ENCODE results near the gene BEGAIN. TPM values are rescaled to one million over a fixed set of nuclear protein-coding genes. Genes with fewer than 3 reads are reported as not detected.

The BEGAIN gene
- total RNA-seq, 2 experiments from 2014 or later: 1.5 to 2.3 TPM

- H3K27ac Mint-ChIP-seq: peak overlapping the region; percentile 76
- H3K36me3 Mint-ChIP-seq: no peaks in the 10 kb centered on the region
These were observed 41.9 kb downstream of the BEGAIN start for GRCh38 chr14:100545359-100545758.

GRCh38 chr14:100544506-100545141, 42.6 kb downstream of the BEGAIN start:
- H3K36me3 Mint-ChIP-seq: no peaks in the 10 kb centered on the region
- ATAC-seq (ENCODE audit: low read depth): no peak
- H3K27ac Mint-ChIP-seq: peak overlapping the region; percentile 76
- H3K9me3 Mint-ChIP-seq: no peaks in the 10 kb centered on the region
- H3K4me1 Mint-ChIP-seq: peaks cover 24% of the 10 kb centered on the region
- DNase-seq: no peak
- no peak overlapping the region for H3K4me3 Mint-ChIP-seq
- H3K27me3 Mint-ChIP-seq: peaks cover 1% of the 10 kb centered on the region
- POLR2A ChIA-PET: interaction anchor here (1.2 kb wide), 1 partner anchor 101 kb away, joined by 3 read pairs; no protein-coding TSS in a partner anchor

More at GRCh38 chr14:100545359-100545758, 41.9 kb downstream of the BEGAIN start:
- H3K9me3 Mint-ChIP-seq: no peaks in the 10 kb centered on the region
- POLR2A ChIA-PET: interaction anchor here (0.6 to 3.0 kb wide), 5 partner anchors 11 to 103 kb away, joined by 3 to 15 read pairs (median 4); no protein-coding TSS in a partner anchor
- DNase-seq (no peak), ATAC-seq (ENCODE audit: low read depth) (no peak)
- peaks cover 1% of the 10 kb centered on the region for H3K27me3 Mint-ChIP-seq
- no peak overlapping the region for H3K4me3 Mint-ChIP-seq
- H3K4me1 Mint-ChIP-seq: peaks cover 24% of the 10 kb centered on the region

- DNase-seq (no peak), ATAC-seq (ENCODE audit: low read depth) (no peak)
- Mint-ChIP-seq H3K27ac (no peak overlapping the region), H3K27me3 (no peaks in the 10 kb centered on the region), H3K4me3 (no peak overlapping the region), H3K36me3 (no peaks in the 10 kb centered on the region), H3K9me3 (no peaks in the 10 kb centered on the region), H3K4me1 (peaks cover 17% of the 10 kb centered on the region)
- POLR2A ChIA-PET: interaction anchor here (1.2 kb wide), 1 partner anchor 102 kb away, joined by 3 read pairs; no protein-coding TSS in a partner anchor
These were observed 43.5 kb downstream of the BEGAIN start for GRCh38 chr14:100543471-100544455.

GRCh38 chr14:100542619-100543205, 44.5 kb downstream of the BEGAIN start:
- DNase-seq (no peak), ATAC-seq (ENCODE audit: low read depth) (no peak)
- no peaks in the 10 kb centered on the region for H3K27me3 Mint-ChIP-seq
- POLR2A ChIA-PET: interaction anchor here (0.7 kb wide), 1 partner anchor 159 kb away, joined by 3 read pairs; no protein-coding TSS in a partner anchor
- peak overlapping the region; percentile 50 for H3K27ac Mint-ChIP-seq
- no peaks in the 10 kb centered on the region for H3K9me3 Mint-ChIP-seq
- peaks cover 9% of the 10 kb centered on the region for H3K4me1 Mint-ChIP-seq
- H3K36me3 Mint-ChIP-seq: no peaks in the 10 kb centered on the region
- no peak overlapping the region for H3K4me3 Mint-ChIP-seq

GRCh38 chr14:100541621-100542560, 45.3 kb downstream of the BEGAIN start:
- no peaks in the 10 kb centered on the region for H3K36me3 Mint-ChIP-seq
- H3K27me3 Mint-ChIP-seq: no peaks in the 10 kb centered on the region
- H3K4me3 Mint-ChIP-seq: no peak overlapping the region
- no peaks in the 10 kb centered on the region for H3K9me3 Mint-ChIP-seq
- H3K27ac Mint-ChIP-seq: peak overlapping the region; percentile 50
- POLR2A ChIA-PET: interaction anchor here (0.7 kb wide), 1 partner anchor 158 kb away, joined by 3 read pairs; no protein-coding TSS in a partner anchor
- no peak for ATAC-seq (ENCODE audit: low read depth)
- H3K4me1 Mint-ChIP-seq: peaks cover 4% of the 10 kb centered on the region
- no peak for DNase-seq

DNA sequence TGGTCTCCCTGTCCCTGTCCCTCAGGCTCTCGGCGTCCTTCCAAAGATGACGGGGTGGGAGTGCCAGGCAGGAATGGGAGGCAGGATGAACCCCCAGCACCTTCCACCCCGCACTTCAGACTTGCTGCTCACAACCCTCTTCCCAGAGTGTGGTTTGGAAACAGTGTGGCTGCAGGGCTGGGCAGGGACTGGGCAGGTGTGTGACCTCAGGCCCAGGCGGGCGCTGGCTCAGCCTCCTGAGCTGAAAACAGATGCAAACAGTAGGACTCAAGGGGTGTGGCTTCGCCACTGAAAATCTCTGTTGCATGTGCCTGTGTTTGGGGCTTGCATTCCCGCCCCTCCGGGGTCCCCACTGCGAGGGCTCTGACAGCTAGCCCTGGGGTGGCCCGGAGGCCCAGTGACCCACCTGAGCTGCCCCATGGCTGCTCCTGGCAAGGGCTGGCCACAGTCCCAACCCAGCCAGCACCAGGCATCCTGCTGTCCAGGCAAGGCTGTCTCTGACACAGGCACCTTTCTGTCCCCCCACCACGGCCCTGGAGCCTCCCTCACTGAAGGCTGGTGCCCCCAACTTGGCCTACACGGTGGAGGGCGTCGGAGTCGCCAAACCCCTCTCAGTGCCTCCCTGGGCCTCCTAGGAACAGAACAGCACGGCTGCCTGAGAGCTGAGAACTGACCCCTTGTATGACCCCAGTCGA, 46.1 kb downstream of the BEGAIN start:
- Mint-ChIP-seq H3K4me3 (no peak overlapping the region), H3K4me1 (no peaks in the 10 kb centered on the region), H3K36me3 (no peaks in the 10 kb centered on the region), H3K9me3 (no peaks in the 10 kb centered on the region), H3K27ac (no peak overlapping the region), H3K27me3 (no peaks in the 10 kb centered on the region)
- DNase-seq (no peak), ATAC-seq (ENCODE audit: low read depth) (no peak)
- POLR2A ChIA-PET: no interaction called here

- Mint-ChIP-seq H3K9me3 (no peaks in the 10 kb centered on the region), H3K4me3 (no peak overlapping the region), H3K27me3 (no peaks in the 10 kb centered on the region), H3K27ac (no peak overlapping the region), H3K4me1 (no peaks in the 10 kb centered on the region), H3K36me3 (no peaks in the 10 kb centered on the region)
- POLR2A ChIA-PET: no interaction called here
- DNase-seq (peak; percentile 28), ATAC-seq (ENCODE audit: low read depth) (no peak)
These were observed 46.9 kb downstream of the BEGAIN start for GRCh38 chr14:100540141-100540925.

GRCh38 chr14:100539766-100540140, 47.5 kb downstream of the BEGAIN start:
- POLR2A ChIA-PET: interaction anchor here (0.7 kb wide), 1 partner anchor 155 kb away, joined by 3 read pairs; no protein-coding TSS in a partner anchor
- no peaks in the 10 kb centered on the region for H3K4me1 Mint-ChIP-seq
- ATAC-seq (ENCODE audit: low read depth): no peak

GRCh38 chr14:100539003-100539660, 48.1 kb downstream of the BEGAIN start:
- ATAC-seq (ENCODE audit: low read depth): no peak
- DNase-seq: peak; percentile 21
- Mint-ChIP-seq H3K36me3 (peaks cover 2% of the 10 kb centered on the region), H3K4me3 (no peak overlapping the region), H3K27ac (no peak overlapping the region), H3K4me1 (peaks cover 2% of the 10 kb centered on the region), H3K27me3 (no peaks in the 10 kb centered on the region), H3K9me3 (no peaks in the 10 kb centered on the region)
- POLR2A ChIA-PET: interaction anchor here (0.7 kb wide), 1 partner anchor 154 kb away, joined by 3 read pairs; no protein-coding TSS in a partner anchor

More at GRCh38 chr14:100539766-100540140, 47.5 kb downstream of the BEGAIN start:
- Mint-ChIP-seq H3K4me3 (no peak overlapping the region), H3K36me3 (no peaks in the 10 kb centered on the region), H3K9me3 (no peaks in the 10 kb centered on the region), H3K27me3 (no peaks in the 10 kb centered on the region), H3K27ac (no peak overlapping the region)
- peak; percentile 8 for DNase-seq

DNA sequence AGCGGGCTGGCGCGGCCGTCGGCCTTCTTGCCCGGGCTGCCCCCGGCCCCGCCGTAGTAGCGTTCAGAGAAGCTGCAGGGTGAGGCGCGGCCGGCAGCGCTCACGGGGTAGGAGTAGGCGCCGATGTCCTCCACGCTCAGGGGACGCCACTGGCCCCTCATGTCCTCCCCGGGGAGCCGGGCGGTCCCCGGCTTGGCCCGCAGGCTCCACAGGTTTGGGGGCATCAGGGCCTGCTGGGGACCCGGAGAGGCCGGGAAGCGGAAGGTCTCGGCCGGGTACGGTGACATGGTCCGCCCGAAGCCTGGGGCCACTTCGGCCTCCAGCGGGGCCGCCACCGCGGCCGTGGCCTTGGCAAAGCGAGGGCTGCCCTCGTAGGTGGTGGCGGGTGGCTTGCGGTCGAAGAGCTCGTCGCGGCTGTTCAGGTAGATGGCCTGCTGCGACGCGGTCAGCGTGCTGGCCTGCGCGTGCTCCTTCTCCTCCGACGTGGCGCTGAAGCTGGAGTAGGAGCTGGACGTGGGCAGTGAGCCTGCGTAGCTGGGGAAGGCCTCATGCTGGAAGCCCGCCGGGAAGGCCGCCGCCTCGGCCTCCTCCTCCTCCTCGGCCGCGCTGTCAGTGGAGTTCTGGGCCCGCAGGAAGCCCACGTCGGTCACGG, 48.7 kb downstream of the BEGAIN start:
- peak; percentile 24 for DNase-seq
- Mint-ChIP-seq H3K36me3 (peaks cover 2% of the 10 kb centered on the region), H3K4me1 (peaks cover 4% of the 10 kb centered on the region), H3K27me3 (no peaks in the 10 kb centered on the region), H3K4me3 (no peak overlapping the region), H3K9me3 (no peaks in the 10 kb centered on the region), H3K27ac (no peak overlapping the region)
- POLR2A ChIA-PET: no interaction called here
- ATAC-seq (ENCODE audit: low read depth): no peak
